Calu3 (cell line): ENCODE results near the gene ITPR2. TPM values are rescaled to one million over a fixed set of nuclear protein-coding genes. Genes with fewer than 3 reads are reported as not detected.

Experiments
- BruUV-seq: library from RNA; stranded (reverse); fragments of 400-500 nt; replicated peaks from 2 replicates; lab custom pipeline; 2021; lab: Mats Ljungman, UMichigan
- CTCF ChIA-PET: fragments of 300-600 bp; sonication (Branson Sonifier 250); formaldehyde crosslinking; loops from one replicate; lab custom pipeline; 2022; ENCODE audit warnings: antibody characterized with exemption; lab: Charles Lee
- DNase-seq: peaks from one replicate; pipeline ENCODE4 v3.0.0; 2022
- H3K27ac Mint-ChIP-seq: one replicate; pipeline ENCODE4 v1.8.0; 2022; ENCODE audit warnings: mixed read lengths; ENCODE audit not compliant: unreplicated experiment
- H3K27me3 Mint-ChIP-seq: one replicate; pipeline ENCODE4 v1.8.0; 2022; ENCODE audit warnings: mixed read lengths; ENCODE audit not compliant: unreplicated experiment
- H3K36me3 Mint-ChIP-seq: one replicate; pipeline ENCODE4 v1.8.0; 2022; ENCODE audit warnings: mild to moderate bottlenecking, moderate library complexity, mixed read lengths; ENCODE audit not compliant: insufficient read depth, unreplicated experiment
- H3K4me1 Mint-ChIP-seq: one replicate; pipeline ENCODE4 v1.8.0; 2022; ENCODE audit warnings: mild to moderate bottlenecking, low read depth, mixed read lengths; ENCODE audit not compliant: unreplicated experiment
- H3K4me3 Mint-ChIP-seq: one replicate; pipeline ENCODE4 v1.8.0; 2022; ENCODE audit warnings: mild to moderate bottlenecking, low read depth, moderate library complexity, mixed read lengths; ENCODE audit not compliant: unreplicated experiment
- H3K9me3 Mint-ChIP-seq: one replicate; pipeline ENCODE4 v1.8.0; 2022; ENCODE audit warnings: low read depth, mixed read lengths; ENCODE audit not compliant: unreplicated experiment
- intact Hi-C: fragments of 100-400 bp; cut with micrococcal nuclease; formaldehyde crosslinking; loops from one replicate; pipeline ENCODE4 v1.10.0; 2022; ENCODE audit not compliant: unreplicated experiment
- total RNA-seq: library from RNA; stranded (reverse); gene quantifications from 2 replicates; pipeline ENCODE4 v1.2.3, GENCODE V29; 2022
- TF ChIP-seq, protein P1 (sequence below): fragments of 200-600 bp; IDR thresholded peaks from one replicate; pipeline ENCODE4 v1.8.0; 2022; ENCODE audit warnings: antibody characterized with exemption; ENCODE audit not compliant: unreplicated experiment

The ITPR2 gene
- total RNA-seq, 1 experiment from 2014 or later = 2.5 TPM

GRCh38 chr12:26689281-26689841 lies 143.6 kb downstream of the ITPR2 start:
- no peaks in the 10 kb centered on the region for H3K4me1 Mint-ChIP-seq
- intact Hi-C loops = no loop called here
- H3K4me3 Mint-ChIP-seq = no peak overlapping the region
- H3K36me3 Mint-ChIP-seq = no peaks in the 10 kb centered on the region
- no peak overlapping the region for H3K27ac Mint-ChIP-seq
- H3K9me3 Mint-ChIP-seq = no peaks in the 10 kb centered on the region
- TF ChIP-seq, protein P1, sequence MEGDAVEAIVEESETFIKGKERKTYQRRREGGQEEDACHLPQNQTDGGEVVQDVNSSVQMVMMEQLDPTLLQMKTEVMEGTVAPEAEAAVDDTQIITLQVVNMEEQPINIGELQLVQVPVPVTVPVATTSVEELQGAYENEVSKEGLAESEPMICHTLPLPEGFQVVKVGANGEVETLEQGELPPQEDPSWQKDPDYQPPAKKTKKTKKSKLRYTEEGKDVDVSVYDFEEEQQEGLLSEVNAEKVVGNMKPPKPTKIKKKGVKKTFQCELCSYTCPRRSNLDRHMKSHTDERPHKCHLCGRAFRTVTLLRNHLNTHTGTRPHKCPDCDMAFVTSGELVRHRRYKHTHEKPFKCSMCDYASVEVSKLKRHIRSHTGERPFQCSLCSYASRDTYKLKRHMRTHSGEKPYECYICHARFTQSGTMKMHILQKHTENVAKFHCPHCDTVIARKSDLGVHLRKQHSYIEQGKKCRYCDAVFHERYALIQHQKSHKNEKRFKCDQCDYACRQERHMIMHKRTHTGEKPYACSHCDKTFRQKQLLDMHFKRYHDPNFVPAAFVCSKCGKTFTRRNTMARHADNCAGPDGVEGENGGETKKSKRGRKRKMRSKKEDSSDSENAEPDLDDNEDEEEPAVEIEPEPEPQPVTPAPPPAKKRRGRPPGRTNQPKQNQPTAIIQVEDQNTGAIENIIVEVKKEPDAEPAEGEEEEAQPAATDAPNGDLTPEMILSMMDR = no peak
- no peak for DNase-seq
- no peaks in the 10 kb centered on the region for H3K27me3 Mint-ChIP-seq
- CTCF ChIA-PET = no interaction called here
- BruUV-seq = no TSS peak

DNA sequence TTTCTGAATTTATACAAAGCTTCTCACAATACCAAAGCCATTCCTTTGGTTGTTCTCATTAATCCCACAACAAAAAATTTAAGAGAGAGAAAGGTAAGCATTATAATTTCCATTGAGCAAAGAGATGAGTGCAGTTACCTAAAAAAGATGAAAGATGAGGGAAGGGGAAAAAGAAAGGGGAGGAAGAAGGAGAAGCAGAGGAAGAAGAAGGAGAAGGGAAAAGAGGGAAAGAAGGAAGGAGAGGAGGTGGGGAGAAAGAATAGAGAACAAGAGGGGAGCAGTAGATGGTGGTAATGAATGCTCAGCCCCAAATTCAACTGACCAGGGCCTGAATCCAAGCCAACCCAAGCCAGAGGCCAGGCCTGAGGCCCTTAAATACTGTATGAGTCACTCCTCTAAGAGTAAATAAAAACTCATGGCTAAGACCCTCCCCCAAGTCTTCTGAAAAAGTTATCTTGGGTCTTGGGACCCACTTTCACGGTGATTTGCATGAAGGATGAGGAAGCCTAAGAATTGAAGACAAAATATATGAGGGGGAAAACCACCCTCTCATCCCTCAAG lies 144.6 kb downstream of the ITPR2 start:
- CTCF ChIA-PET = no interaction called here
- Mint-ChIP-seq H3K36me3 (no peaks in the 10 kb centered on the region), H3K27me3 (no peaks in the 10 kb centered on the region), H3K4me3 (no peak overlapping the region), H3K27ac (no peak overlapping the region), H3K4me1 (no peaks in the 10 kb centered on the region), H3K9me3 (no peaks in the 10 kb centered on the region)
- intact Hi-C loops = no loop called here
- no peak for DNase-seq
- TF ChIP-seq, protein P1 = no peak
- BruUV-seq = no TSS peak

GRCh38 chr12:26686408-26686807 lies 146.6 kb downstream of the ITPR2 start:
- no peak for DNase-seq
- CTCF ChIA-PET = interaction anchor here (0.5 kb wide), 2 partner anchors 125 to 686 kb away, joined by 4 to 6 read pairs; no protein-coding TSS in a partner anchor
- H3K36me3 Mint-ChIP-seq = no peaks in the 10 kb centered on the region
- no TSS peak for BruUV-seq
- TF ChIP-seq, protein P1 = no peak
- H3K4me1 Mint-ChIP-seq = no peaks in the 10 kb centered on the region
- no peak overlapping the region for H3K4me3 Mint-ChIP-seq
- H3K27ac Mint-ChIP-seq = no peak overlapping the region
- H3K27me3 Mint-ChIP-seq = no peaks in the 10 kb centered on the region
- no peaks in the 10 kb centered on the region for H3K9me3 Mint-ChIP-seq
- intact Hi-C loops = no loop called here

DNA sequence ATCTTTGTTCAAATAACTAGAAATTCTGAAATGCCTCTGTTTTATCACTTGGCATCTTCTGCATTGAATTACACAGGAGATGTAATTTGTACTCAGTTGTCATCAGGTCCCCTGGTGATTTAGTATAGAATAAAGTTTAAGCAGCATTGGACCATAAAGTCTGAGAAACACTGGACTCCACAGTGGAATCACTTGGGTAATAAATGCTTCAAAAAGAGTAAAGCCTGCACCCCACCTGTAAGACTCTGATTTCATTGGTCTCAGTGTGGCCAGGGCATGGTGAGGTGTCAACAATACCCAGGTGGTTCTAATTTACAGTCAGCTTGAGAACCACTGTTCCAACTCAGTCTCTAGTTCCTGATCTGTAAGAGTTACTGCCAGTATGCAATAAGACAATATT lies 148.9 kb downstream of the ITPR2 start:
- no TSS peak for BruUV-seq
- Mint-ChIP-seq H3K36me3 (no peaks in the 10 kb centered on the region), H3K9me3 (no peaks in the 10 kb centered on the region), H3K27ac (no peak overlapping the region), H3K27me3 (no peaks in the 10 kb centered on the region), H3K4me1 (no peaks in the 10 kb centered on the region), H3K4me3 (no peak overlapping the region)
- TF ChIP-seq, protein P1 = no peak
- no peak for DNase-seq
- CTCF ChIA-PET = no interaction called here
- intact Hi-C loops = no loop called here
